ENCODE data around the gene FOXP1. TPM values are rescaled to one million over a fixed set of nuclear protein-coding genes. Genes with fewer than 3 reads are reported as not detected.

Gene FOXP1
- total RNA-seq, 1 donor from 2014 or later = 107 TPM

- peak; percentile 90 for DNase-seq (ENCODE audit: low read depth)
Measured at GRCh38 chr3:71160785-71161546, 422.6 kb downstream of the FOXP1 start.

GRCh38 chr3:71156062-71156665 lies 427.4 kb downstream of the FOXP1 start:
- Mint-ChIP-seq H3K36me3 (ENCODE audit: low read depth, unreplicated experiment) (peaks cover 11% of the 10 kb centered on the region), H3K4me3 (ENCODE audit: unreplicated experiment) (no peak overlapping the region), H3K4me1 (ENCODE audit: low read depth, unreplicated experiment) (peaks cover 36% of the 10 kb centered on the region), H3K9me3 (ENCODE audit: unreplicated experiment) (no peaks in the 10 kb centered on the region), H3K27ac (ENCODE audit: unreplicated experiment) (no peak overlapping the region), H3K27me3 (ENCODE audit: low read depth, unreplicated experiment) (no peaks in the 10 kb centered on the region)
- Histone ChIP-seq H3K27me3 (ENCODE audit: insufficient read depth, low read length) (no peaks in the 10 kb centered on the region), H3K27ac (ENCODE audit: low read depth, low read length) (no peak overlapping the region), H3K4me2 (ENCODE audit: low read length) (no peak overlapping the region), H3K9ac (ENCODE audit: low read length) (no peak overlapping the region), H3K36me3 (ENCODE audit: insufficient read depth, low read length) (no peaks in the 10 kb centered on the region), H3K9me3 (ENCODE audit: insufficient read depth, low read depth, low read length) (no peaks in the 10 kb centered on the region), H3K79me2 (ENCODE audit: insufficient read depth, low read length) (peaks cover 24% of the 10 kb centered on the region), H3K4me3 (ENCODE audit: insufficient read depth, low read depth, low read length) (no peak overlapping the region), H2AFZ (ENCODE audit: low read depth, low read length) (no peak overlapping the region), H3K4me1 (ENCODE audit: insufficient read depth, low read length) (peaks cover 12% of the 10 kb centered on the region), H4K20me1 (ENCODE audit: insufficient read depth, low read length) (peaks cover 22% of the 10 kb centered on the region)
- DNase-seq (ENCODE audit: low read depth) (no peak), FAIRE-seq (no peak)
- no peak for TF ChIP-seq EZH2 (IDR thresholded peaks at IDR 0.05; ENCODE audit: insufficient read depth, low read length)

More at GRCh38 chr3:71160785-71161546, 422.6 kb downstream of the FOXP1 start:
- TF ChIP-seq CTCF (IDR thresholded peaks at IDR 0.05; ENCODE audit: insufficient read depth, low read depth, low read length) (no peak), EZH2 (IDR thresholded peaks at IDR 0.05; ENCODE audit: insufficient read depth, low read length) (no peak)
- peaks cover 36% of the 10 kb centered on the region for H3K4me1 Mint-ChIP-seq (ENCODE audit: low read depth, unreplicated experiment)
- peaks cover 26% of the 10 kb centered on the region for H3K4me1 ChIP-seq (ENCODE audit: insufficient read depth, low read length)
- FAIRE-seq = no peak
- H3K36me3 ChIP-seq (ENCODE audit: insufficient read depth, low read length) = peaks cover 3% of the 10 kb centered on the region
- H3K27ac ChIP-seq (ENCODE audit: low read depth, low read length) = peak overlapping the region; percentile 74
- peak overlapping the region; percentile 52 for H3K4me2 ChIP-seq (ENCODE audit: low read length)
- H3K4me3 ChIP-seq (ENCODE audit: insufficient read depth, low read depth, low read length) = peak overlapping the region; percentile 14
- no peaks in the 10 kb centered on the region for H3K9me3 ChIP-seq (ENCODE audit: insufficient read depth, low read depth, low read length)
- peaks cover 18% of the 10 kb centered on the region for H3K79me2 ChIP-seq (ENCODE audit: insufficient read depth, low read length)
- no peaks in the 10 kb centered on the region for H3K27me3 Mint-ChIP-seq (ENCODE audit: low read depth, unreplicated experiment)
- H3K4me3 Mint-ChIP-seq (ENCODE audit: unreplicated experiment) = no peak overlapping the region
- H4K20me1 ChIP-seq (ENCODE audit: insufficient read depth, low read length) = peaks cover 4% of the 10 kb centered on the region
- H2AFZ ChIP-seq (ENCODE audit: low read depth, low read length) = no peak overlapping the region
- H3K36me3 Mint-ChIP-seq (ENCODE audit: low read depth, unreplicated experiment) = peaks cover 7% of the 10 kb centered on the region
- H3K27ac Mint-ChIP-seq (ENCODE audit: unreplicated experiment) = peak overlapping the region; percentile 58
- H3K9ac ChIP-seq (ENCODE audit: low read length) = peak overlapping the region; percentile 58
- no peaks in the 10 kb centered on the region for H3K9me3 Mint-ChIP-seq (ENCODE audit: unreplicated experiment)
- H3K27me3 ChIP-seq (ENCODE audit: insufficient read depth, low read length) = no peaks in the 10 kb centered on the region

GRCh38 chr3:71154846-71155245 lies 428.7 kb downstream of the FOXP1 start:
- Histone ChIP-seq H3K27me3 (ENCODE audit: insufficient read depth, low read length) (no peaks in the 10 kb centered on the region), H3K4me3 (ENCODE audit: insufficient read depth, low read depth, low read length) (no peak overlapping the region), H2AFZ (ENCODE audit: low read depth, low read length) (no peak overlapping the region), H4K20me1 (ENCODE audit: insufficient read depth, low read length) (peaks cover 22% of the 10 kb centered on the region), H3K9ac (ENCODE audit: low read length) (no peak overlapping the region), H3K27ac (ENCODE audit: low read depth, low read length) (no peak overlapping the region), H3K79me2 (ENCODE audit: insufficient read depth, low read length) (peaks cover 21% of the 10 kb centered on the region), H3K4me1 (ENCODE audit: insufficient read depth, low read length) (peaks cover 9% of the 10 kb centered on the region), H3K36me3 (ENCODE audit: insufficient read depth, low read length) (no peaks in the 10 kb centered on the region), H3K9me3 (ENCODE audit: insufficient read depth, low read depth, low read length) (no peaks in the 10 kb centered on the region), H3K4me2 (ENCODE audit: low read length) (no peak overlapping the region)
- no peak overlapping the region for H3K4me3 Mint-ChIP-seq (ENCODE audit: unreplicated experiment)
- H3K9me3 Mint-ChIP-seq (ENCODE audit: unreplicated experiment) = no peaks in the 10 kb centered on the region
- TF ChIP-seq CTCF (IDR thresholded peaks at IDR 0.05; ENCODE audit: insufficient read depth, low read depth, low read length) (no peak), EZH2 (IDR thresholded peaks at IDR 0.05; ENCODE audit: insufficient read depth, low read length) (no peak)
- no peak overlapping the region for H3K27ac Mint-ChIP-seq (ENCODE audit: unreplicated experiment)
- no peak for FAIRE-seq
- no peak for DNase-seq (ENCODE audit: low read depth)
- no peaks in the 10 kb centered on the region for H3K27me3 Mint-ChIP-seq (ENCODE audit: low read depth, unreplicated experiment)
- peaks cover 11% of the 10 kb centered on the region for H3K36me3 Mint-ChIP-seq (ENCODE audit: low read depth, unreplicated experiment)
- H3K4me1 Mint-ChIP-seq (ENCODE audit: low read depth, unreplicated experiment) = peaks cover 37% of the 10 kb centered on the region

All from astrocyte (in vitro differentiated cells and primary cell).